ENCODE measurements around the gene BEND5.

The BEND5 gene

DNA sequence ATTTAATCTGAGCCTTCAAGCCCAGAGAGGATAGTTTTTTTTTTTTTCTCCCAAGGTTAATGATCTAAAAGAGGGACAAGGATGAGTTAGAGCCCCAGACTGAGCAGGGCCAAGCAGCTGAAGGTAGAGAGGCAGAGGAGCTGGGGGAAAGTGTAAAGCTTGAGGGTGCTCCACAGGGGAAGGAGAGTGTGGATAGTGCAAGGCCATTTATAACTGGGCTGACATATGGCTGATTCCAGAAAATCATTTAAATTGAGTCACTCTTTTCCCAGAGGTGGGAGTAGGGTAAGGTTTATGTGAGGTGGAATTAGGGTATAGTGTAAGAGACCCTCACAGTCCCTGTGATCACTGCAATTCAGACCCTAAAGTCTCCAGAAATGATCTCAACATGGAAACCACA is 55.8 kb downstream of the BEND5 start:
- H3K4me1 ChIP-seq (ENCODE audit: control insufficient read depth, insufficient read depth, low read length): no peaks in the 10 kb centered on the region
- no peaks in the 10 kb centered on the region for H3K27me3 ChIP-seq (ENCODE audit: control insufficient read depth, insufficient read depth, low read length)
- H3K9me3 ChIP-seq (ENCODE audit: control insufficient read depth, insufficient read depth, low read depth, low read length): no peaks in the 10 kb centered on the region
- no peak overlapping the region for H3K27ac ChIP-seq (ENCODE audit: low read depth, low read length)
- no peaks in the 10 kb centered on the region for H3K36me3 ChIP-seq (ENCODE audit: control insufficient read depth, insufficient read depth, low read length)
- H3K4me3 ChIP-seq (ENCODE audit: low read depth, low read length): no peak overlapping the region
- no peak overlapping the region for H3K9ac ChIP-seq (ENCODE audit: low read length)

DNA sequence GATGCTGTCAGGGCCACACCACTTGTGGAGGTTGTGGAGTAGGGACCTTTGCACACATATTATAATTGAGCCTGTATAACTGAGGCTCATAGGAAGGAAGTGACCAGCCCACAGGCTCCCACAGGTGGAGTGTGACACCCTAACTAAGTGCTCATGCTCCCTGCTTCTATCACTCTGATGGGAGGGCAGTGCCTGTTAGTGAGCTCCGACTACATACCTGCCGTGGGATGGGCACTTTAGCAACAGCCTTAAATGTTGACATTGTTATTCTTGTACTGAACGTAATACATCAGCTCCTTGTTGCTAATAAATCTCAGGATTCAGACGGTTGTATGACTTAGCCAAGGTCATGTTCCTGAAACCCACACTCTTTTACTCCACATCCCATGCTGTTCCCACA is 58.0 kb downstream of the BEND5 start:
- H3K27ac ChIP-seq (ENCODE audit: low read depth, low read length): no peak overlapping the region
- H3K9me3 ChIP-seq (ENCODE audit: control insufficient read depth, insufficient read depth, low read depth, low read length): no peaks in the 10 kb centered on the region
- H3K36me3 ChIP-seq (ENCODE audit: control insufficient read depth, insufficient read depth, low read length): no peaks in the 10 kb centered on the region
- no peaks in the 10 kb centered on the region for H3K4me1 ChIP-seq (ENCODE audit: control insufficient read depth, insufficient read depth, low read length)
- H3K9ac ChIP-seq (ENCODE audit: low read length): no peak overlapping the region
- H3K27me3 ChIP-seq (ENCODE audit: control insufficient read depth, insufficient read depth, low read length): no peaks in the 10 kb centered on the region
- H3K4me3 ChIP-seq (ENCODE audit: low read depth, low read length): no peak overlapping the region

DNA sequence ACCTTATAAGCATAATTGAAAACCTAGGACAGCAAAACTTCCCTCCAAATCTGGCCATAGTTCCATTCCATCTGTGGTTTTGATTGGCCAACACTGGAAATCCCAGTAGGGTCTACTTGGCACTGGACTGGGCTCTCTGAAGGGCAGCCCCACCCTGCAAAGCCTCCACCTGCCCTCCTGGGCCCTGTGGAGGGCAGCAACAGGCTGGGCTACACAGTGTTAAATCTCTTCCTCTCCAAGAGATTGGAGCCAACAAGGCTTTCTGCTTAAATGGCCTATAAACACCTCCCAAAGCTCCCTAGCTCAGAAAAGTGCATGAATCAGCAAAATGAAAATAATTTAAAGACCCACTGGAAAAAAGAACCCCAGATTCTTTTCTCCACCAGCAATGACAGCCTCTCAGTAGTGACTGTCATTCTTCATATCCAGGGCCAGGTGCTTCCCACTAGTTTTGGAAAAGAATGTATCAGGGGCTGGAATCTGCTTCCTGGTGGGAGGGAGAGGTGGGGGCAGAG is 58.5 kb downstream of the BEND5 start:
- Histone ChIP-seq H3K27ac (ENCODE audit: low read depth, low read length) (no peak overlapping the region), H3K9me3 (ENCODE audit: control insufficient read depth, insufficient read depth, low read depth, low read length) (no peaks in the 10 kb centered on the region), H3K9ac (ENCODE audit: low read length) (no peak overlapping the region), H3K27me3 (ENCODE audit: control insufficient read depth, insufficient read depth, low read length) (no peaks in the 10 kb centered on the region), H3K4me3 (ENCODE audit: low read depth, low read length) (no peak overlapping the region), H3K4me1 (ENCODE audit: control insufficient read depth, insufficient read depth, low read length) (no peaks in the 10 kb centered on the region), H3K36me3 (ENCODE audit: control insufficient read depth, insufficient read depth, low read length) (no peaks in the 10 kb centered on the region)

DNA sequence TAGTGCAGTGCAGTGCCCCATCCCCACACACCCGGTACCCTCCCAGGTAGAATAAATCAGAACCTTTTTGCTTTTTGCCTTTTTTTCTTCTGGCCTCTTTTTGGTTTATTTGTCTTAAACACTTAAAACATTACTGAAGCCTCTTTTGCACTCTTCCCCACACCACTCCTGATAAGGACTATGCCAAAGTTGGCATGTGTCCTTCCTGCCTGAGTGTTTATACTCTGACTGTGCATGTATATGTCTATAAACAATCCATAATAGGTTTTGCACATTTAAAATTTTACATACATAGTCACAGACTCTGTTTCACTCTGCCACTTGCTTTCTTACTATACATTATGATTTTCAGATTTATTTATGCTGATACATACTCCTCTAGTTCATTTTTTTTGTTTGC is 59.6 kb downstream of the BEND5 start:
- Histone ChIP-seq H3K4me3 (ENCODE audit: low read depth, low read length) (no peak overlapping the region), H3K36me3 (ENCODE audit: control insufficient read depth, insufficient read depth, low read length) (no peaks in the 10 kb centered on the region), H3K4me1 (ENCODE audit: control insufficient read depth, insufficient read depth, low read length) (no peaks in the 10 kb centered on the region), H3K27me3 (ENCODE audit: control insufficient read depth, insufficient read depth, low read length) (no peaks in the 10 kb centered on the region), H3K27ac (ENCODE audit: low read depth, low read length) (no peak overlapping the region), H3K9me3 (ENCODE audit: control insufficient read depth, insufficient read depth, low read depth, low read length) (no peaks in the 10 kb centered on the region), H3K9ac (ENCODE audit: low read length) (no peak overlapping the region)

DNA sequence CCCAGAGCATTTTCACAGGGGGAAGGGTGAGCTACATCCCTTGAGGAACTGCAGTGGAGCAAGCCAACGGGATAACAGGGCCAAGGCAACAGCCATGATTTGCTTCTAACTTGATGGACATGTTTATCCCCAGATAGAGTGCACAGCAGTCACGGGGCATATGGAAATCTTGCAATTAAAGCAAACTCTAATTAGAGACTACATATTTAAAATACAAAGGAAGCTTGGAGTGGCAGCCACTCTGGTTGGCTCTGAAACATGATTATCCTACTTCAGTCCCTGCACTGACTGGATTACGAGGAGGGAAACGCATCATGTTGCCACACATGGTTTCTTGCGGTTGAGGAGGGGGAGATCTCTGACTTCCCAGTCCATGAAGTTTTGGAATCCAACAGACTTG is 60.8 kb downstream of the BEND5 start:
- Histone ChIP-seq H3K27me3 (ENCODE audit: control insufficient read depth, insufficient read depth, low read length) (no peaks in the 10 kb centered on the region), H3K36me3 (ENCODE audit: control insufficient read depth, insufficient read depth, low read length) (no peaks in the 10 kb centered on the region), H3K9me3 (ENCODE audit: control insufficient read depth, insufficient read depth, low read depth, low read length) (no peaks in the 10 kb centered on the region), H3K4me3 (ENCODE audit: low read depth, low read length) (no peak overlapping the region), H3K9ac (ENCODE audit: low read length) (no peak overlapping the region), H3K27ac (ENCODE audit: low read depth, low read length) (no peak overlapping the region), H3K4me1 (ENCODE audit: control insufficient read depth, insufficient read depth, low read length) (no peaks in the 10 kb centered on the region)

DNA sequence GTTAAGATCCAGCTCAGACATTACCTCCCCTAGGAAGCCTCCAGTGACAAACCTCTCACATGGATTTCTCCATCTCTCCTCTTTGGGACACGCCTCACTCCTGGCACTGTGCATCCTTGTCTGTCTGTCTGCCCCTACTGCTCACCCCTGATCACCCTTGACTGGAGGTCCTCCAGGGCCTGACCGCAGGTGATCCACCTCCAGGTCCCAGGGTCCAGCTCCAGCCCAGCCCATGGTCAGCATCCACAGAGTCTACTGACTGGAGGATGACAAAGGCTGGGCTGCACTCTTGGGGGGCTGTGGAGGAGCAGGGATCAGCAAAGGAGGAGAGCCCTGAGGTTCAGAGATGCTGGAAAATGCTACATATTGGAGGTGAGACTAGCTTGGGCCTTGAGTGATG is 65.8 kb downstream of the BEND5 start:
- Histone ChIP-seq H3K9ac (ENCODE audit: low read length) (no peak overlapping the region), H3K36me3 (ENCODE audit: control insufficient read depth, insufficient read depth, low read length) (no peaks in the 10 kb centered on the region), H3K27me3 (ENCODE audit: control insufficient read depth, insufficient read depth, low read length) (no peaks in the 10 kb centered on the region), H3K9me3 (ENCODE audit: control insufficient read depth, insufficient read depth, low read depth, low read length) (no peaks in the 10 kb centered on the region), H3K4me1 (ENCODE audit: control insufficient read depth, insufficient read depth, low read length) (peaks cover 9% of the 10 kb centered on the region; the same call in 1 of the 2 replicates), H3K27ac (ENCODE audit: low read depth, low read length) (no peak overlapping the region), H3K4me3 (ENCODE audit: low read depth, low read length) (no peak overlapping the region)

DNA sequence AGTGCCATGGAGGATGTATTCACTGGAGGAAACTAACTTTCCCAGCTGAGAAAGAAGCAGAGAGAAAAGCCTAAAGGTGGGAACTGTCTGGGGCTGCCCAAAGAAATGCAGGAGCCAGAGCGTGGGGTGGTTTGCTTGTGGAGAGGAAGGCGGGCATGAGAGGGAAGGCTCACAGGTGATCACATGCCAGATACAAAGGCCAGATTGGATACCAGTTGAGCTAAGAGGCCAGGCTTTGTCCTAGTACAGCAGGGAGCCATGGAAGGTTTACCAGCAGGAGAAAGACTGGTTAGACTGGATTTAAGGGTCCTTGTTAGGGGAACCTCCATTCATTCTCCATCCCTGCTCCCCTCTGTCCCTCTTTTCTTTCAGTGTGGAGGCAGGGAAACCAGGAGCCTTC is 66.4 kb downstream of the BEND5 start:
- Histone ChIP-seq H3K36me3 (ENCODE audit: control insufficient read depth, insufficient read depth, low read length) (no peaks in the 10 kb centered on the region), H3K4me1 (ENCODE audit: control insufficient read depth, insufficient read depth, low read length) (peaks cover 9% of the 10 kb centered on the region; the same call in 1 of the 2 replicates), H3K9me3 (ENCODE audit: control insufficient read depth, insufficient read depth, low read depth, low read length) (no peaks in the 10 kb centered on the region), H3K27me3 (ENCODE audit: control insufficient read depth, insufficient read depth, low read length) (no peaks in the 10 kb centered on the region), H3K4me3 (ENCODE audit: low read depth, low read length) (no peak overlapping the region), H3K27ac (ENCODE audit: low read depth, low read length) (no peak overlapping the region), H3K9ac (ENCODE audit: low read length) (no peak overlapping the region)

DNA sequence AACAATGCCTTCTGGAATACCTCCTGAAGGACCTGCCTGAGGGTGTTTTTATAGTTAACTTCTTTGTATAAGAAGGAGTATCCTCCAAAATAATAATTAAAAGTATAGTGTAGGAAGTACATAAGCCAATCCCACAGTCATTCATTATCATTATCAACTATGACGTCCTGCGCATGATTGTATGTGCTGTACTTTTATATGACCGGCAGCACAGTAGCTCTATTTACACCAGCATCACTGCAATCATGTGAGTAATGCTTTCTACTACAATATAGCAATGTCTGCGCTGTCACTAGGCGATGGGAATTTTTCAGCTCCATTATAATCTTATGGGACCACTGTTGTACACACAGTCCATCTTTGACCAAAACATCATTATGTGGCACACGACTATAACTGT is 72.0 kb downstream of the BEND5 start:
- Histone ChIP-seq H3K27me3 (ENCODE audit: control insufficient read depth, insufficient read depth, low read length) (no peaks in the 10 kb centered on the region), H3K36me3 (ENCODE audit: control insufficient read depth, insufficient read depth, low read length) (no peaks in the 10 kb centered on the region), H3K9ac (ENCODE audit: low read length) (no peak overlapping the region), H3K9me3 (ENCODE audit: control insufficient read depth, insufficient read depth, low read depth, low read length) (no peaks in the 10 kb centered on the region), H3K4me3 (ENCODE audit: low read depth, low read length) (no peak overlapping the region), H3K27ac (ENCODE audit: low read depth, low read length) (no peak overlapping the region), H3K4me1 (ENCODE audit: control insufficient read depth, insufficient read depth, low read length) (peaks cover under 1% of the 10 kb centered on the region; the same call in 1 of the 2 replicates)

DNA sequence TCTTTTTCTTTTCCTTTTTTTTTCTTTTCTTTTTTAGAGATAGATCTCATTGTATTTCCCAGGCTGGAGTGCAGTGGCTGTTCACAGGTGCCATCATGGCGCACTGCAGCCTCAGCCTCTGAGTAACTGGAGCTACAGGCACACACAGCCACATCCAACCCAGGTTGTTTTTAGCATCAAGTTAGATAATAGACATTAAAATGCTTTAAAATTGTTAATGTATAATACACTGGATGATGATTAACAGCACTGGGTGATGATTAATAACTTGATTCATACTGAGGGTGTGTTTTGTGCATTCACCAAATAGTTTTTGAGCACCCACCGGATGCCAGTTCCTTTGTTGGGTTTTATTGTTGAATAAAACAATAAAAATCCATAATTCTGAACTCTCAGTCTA is 75.2 kb downstream of the BEND5 start:
- H3K9ac ChIP-seq (ENCODE audit: low read length): no peak overlapping the region
- no peak overlapping the region for H3K27ac ChIP-seq (ENCODE audit: low read depth, low read length)
- no peaks in the 10 kb centered on the region for H3K4me1 ChIP-seq (ENCODE audit: control insufficient read depth, insufficient read depth, low read length)
- no peaks in the 10 kb centered on the region for H3K36me3 ChIP-seq (ENCODE audit: control insufficient read depth, insufficient read depth, low read length)
- no peak overlapping the region for H3K4me3 ChIP-seq (ENCODE audit: low read depth, low read length)
- H3K27me3 ChIP-seq (ENCODE audit: control insufficient read depth, insufficient read depth, low read length): no peaks in the 10 kb centered on the region
- H3K9me3 ChIP-seq (ENCODE audit: control insufficient read depth, insufficient read depth, low read depth, low read length): no peaks in the 10 kb centered on the region

DNA sequence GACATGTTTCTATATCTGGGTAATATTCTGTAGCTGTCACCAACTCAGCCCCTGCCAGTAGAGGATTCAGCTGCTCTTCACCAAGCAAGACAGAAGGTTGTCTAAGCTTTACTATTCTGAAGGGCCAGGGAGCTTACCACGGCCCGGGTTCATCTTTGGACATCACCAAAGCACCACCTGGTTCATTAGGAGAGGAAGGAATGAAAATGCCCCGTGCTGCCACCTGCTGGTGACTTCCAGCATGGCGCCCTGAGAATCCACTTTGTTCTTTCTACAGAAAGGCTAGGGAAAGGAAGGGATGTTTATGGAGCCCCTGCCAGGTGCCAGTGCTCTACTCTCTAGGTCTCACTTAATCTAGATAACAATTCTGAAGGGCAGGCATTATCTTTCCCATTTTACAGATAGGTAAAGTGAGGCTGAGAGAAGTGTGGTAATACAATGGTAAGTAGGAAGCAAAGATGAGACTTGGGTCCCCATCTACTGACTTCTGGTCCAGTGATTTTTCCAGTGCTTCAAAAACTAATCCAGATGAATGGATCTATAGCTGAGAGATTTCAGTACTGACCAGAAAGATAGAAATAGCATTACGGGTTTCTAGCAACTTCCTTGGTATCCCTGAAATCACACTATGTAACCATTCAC is 79.5 kb downstream of the BEND5 start:
- H3K9ac ChIP-seq (ENCODE audit: low read length): no peak overlapping the region
- H3K36me3 ChIP-seq (ENCODE audit: control insufficient read depth, insufficient read depth, low read length): no peaks in the 10 kb centered on the region
- H3K4me1 ChIP-seq (ENCODE audit: control insufficient read depth, insufficient read depth, low read length): 0 out of 2 replicates have a peak, but pooled peaks cover 2% of the 10 kb centered on the region
- H3K4me3 ChIP-seq (ENCODE audit: low read depth, low read length): no peak overlapping the region
- no peaks in the 10 kb centered on the region for H3K27me3 ChIP-seq (ENCODE audit: control insufficient read depth, insufficient read depth, low read length)
- no peak overlapping the region for H3K27ac ChIP-seq (ENCODE audit: low read depth, low read length)
- H3K9me3 ChIP-seq (ENCODE audit: control insufficient read depth, insufficient read depth, low read depth, low read length): no peaks in the 10 kb centered on the region

DNA sequence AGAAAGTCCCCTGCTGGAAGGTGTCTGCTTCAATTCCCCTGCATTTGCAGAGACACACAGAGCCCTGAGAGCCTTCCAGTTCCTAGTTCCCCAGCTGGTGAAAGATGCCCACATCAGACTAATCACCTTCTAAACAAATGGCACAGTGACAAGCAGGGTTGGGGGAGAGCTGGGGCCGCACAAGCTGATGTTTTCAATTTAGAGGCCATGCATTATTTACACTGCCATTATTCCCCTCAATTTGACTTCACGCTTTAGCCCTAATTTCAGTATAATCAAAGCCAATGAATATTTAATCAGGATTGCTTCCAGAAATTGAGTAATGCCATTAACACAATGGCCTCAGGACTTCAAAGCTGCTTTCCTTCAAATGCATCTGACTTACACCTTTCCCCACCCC is 81.5 kb downstream of the BEND5 start:
- Histone ChIP-seq H3K9me3 (ENCODE audit: control insufficient read depth, insufficient read depth, low read depth, low read length) (no peaks in the 10 kb centered on the region), H3K4me1 (ENCODE audit: control insufficient read depth, insufficient read depth, low read length) (0 out of 2 replicates have a peak, but pooled peaks cover 2% of the 10 kb centered on the region), H3K4me3 (ENCODE audit: low read depth, low read length) (no peak overlapping the region), H3K36me3 (ENCODE audit: control insufficient read depth, insufficient read depth, low read length) (no peaks in the 10 kb centered on the region), H3K9ac (ENCODE audit: low read length) (no peak overlapping the region), H3K27me3 (ENCODE audit: control insufficient read depth, insufficient read depth, low read length) (no peaks in the 10 kb centered on the region), H3K27ac (ENCODE audit: low read depth, low read length) (no peak overlapping the region)

All from HUES6 (cell line).